Spleen (tissue), 11 donors: Measurements from ENCODE around the gene TEX53. TPM values are rescaled to one million over a fixed set of nuclear protein-coding genes. Genes with fewer than 3 reads are reported as not detected.
A peak's percentile ranks its signal among the peaks of the same experiment; 100 is the strongest.

Experiments used
- DNase-seq: peaks from one replicate; pipeline ENCODE4 v3.0.0-alpha.2; 2020
- H3K27ac ChIP-seq, 8 donors: fragments of 200-600 bp; sonication (generic) in 7 of 8; 1 replicate in 4 of 8; 2 replicates in 4 of 8; pipeline versions ENCODE4 v1.5.0 to v1.8.0; 2016 to 2021; ENCODE audit warnings: inconsistent platforms in 4 of 8, mild to moderate bottlenecking in 4 of 8, moderate library complexity in 1 of 8
- H3K27me3 ChIP-seq, 7 donors: fragments of 200-600 bp; sonication (generic) in 6 of 7; replicated peaks in 1 of 7; 1 replicate in 4 of 7; 2 replicates in 3 of 7; pipeline versions ENCODE4 v1.5.0 to v1.8.0; 2016 to 2021; ENCODE audit warnings: inconsistent platforms in 3 of 7, mild to moderate bottlenecking in 1 of 7
- H3K36me3 ChIP-seq, 6 donors: fragments of 200-600 bp; sonication (generic) in 5 of 6; 1 replicate in 4 of 6; 2 replicates in 2 of 6; pipeline versions ENCODE4 v1.5.0 to v1.8.0; 2016 to 2021; ENCODE audit warnings: inconsistent platforms in 2 of 6
- H3K4me1 ChIP-seq, 6 donors: fragments of 200-600 bp; sonication (generic) in 5 of 6; 1 replicate in 3 of 6; 2 replicates in 3 of 6; pipeline versions ENCODE4 v1.5.0 to v1.8.0; 2016 to 2021; ENCODE audit warnings: inconsistent platforms in 3 of 6
- H3K4me3 ChIP-seq, 8 donors: fragments of 200-600 bp; sonication (generic) in 7 of 8; 1 replicate in 4 of 8; 2 replicates in 4 of 8; pipeline versions ENCODE4 v1.5.0 to v1.8.0; 2016 to 2021; ENCODE audit warnings: inconsistent platforms in 4 of 8, mild to moderate bottlenecking in 4 of 8, moderate library complexity in 2 of 8
- H3K9me3 ChIP-seq, 8 donors: fragments of 200-600 bp; sonication (generic) in 7 of 8; 1 replicate in 4 of 8; 2 replicates in 4 of 8; pipeline versions ENCODE4 v1.5.0 to v1.8.0; 2016 to 2021; ENCODE audit warnings: inconsistent platforms in 4 of 8
- POLR2A ChIP-seq, 3 donors: fragments of 450-650 bp; IDR thresholded peaks; one replicate each; pipeline ENCODE4 v1.5.1; 2017; ENCODE audit warnings: antibody characterized with exemption in 3 of 3, mild to moderate bottlenecking in 1 of 3
- POLR2AphosphoS5 ChIP-seq, 3 donors: sonication (generic); formaldehyde crosslinking; IDR thresholded peaks; one replicate each; pipeline ENCODE4 v1.5.1; 2017; ENCODE audit warnings: antibody characterized with exemption in 3 of 3
- WGBS, 5 donors: extraction: QIAGEN DNeasy Blood & Tissue Kit in 3 of 5; methylation state at CpG; one replicate each; pipeline versions ENCODE4 v1.1.5 to v1.1.7; 2013 to 2018; 5-methylcytosine and 5-hydroxymethylcytosine counted together
- intact Hi-C: fragments of 100-400 bp; cut with DNase I; formaldehyde crosslinking; loops from one replicate; pipeline ENCODE4 v1.15.0; 2023; ENCODE audit warnings: low total_unique reads
- polyA plus RNA-seq, 3 donors: library from polyadenylated mRNA; stranded (reverse); fragments of 200-250 nt; gene quantifications; one replicate each; pipeline ENCODE4 v1.2.1, GENCODE V29; 2013
- total RNA-seq, 7 donors: library from RNA; depleted of rRNA in 3 of 7; stranded (reverse); fragments of >200 nt in 3 of 7; fragmentation: NEBNext Ultra II Directional in 4 of 7; extraction: Animal tissue kit (Norgen Biotek cat#: 25700) in 4 of 7; gene quantifications; one replicate each; pipeline versions ENCODE4 v1.1.0 to v1.2.1, GENCODE V29; 2016 to 2021
- TF ChIP-seq, protein P1 (sequence below), 11 experiments: fragments of 200-600 bp in 7 of 11; fragments of 450-650 bp in 4 of 11; sonication (generic) in 4 of 11; IDR thresholded peaks in 8 of 11; conservative IDR thresholded peaks in 3 of 11; 1 replicate in 7 of 11; 2 replicates in 4 of 11; pipeline versions ENCODE4 v1.4.0 to v1.8.0; 2016 to 2021; ENCODE audit warnings: antibody characterized with exemption in 11 of 11, inconsistent platforms in 4 of 11, mild to moderate bottlenecking in 1 of 11
- donor health status: healthy with polysubstance abuse.
- donor health status: DM: no; HTN: no; CAD: no; lungs with moderate emphysema.
- donor health status: DM: no; HTN: no; CAD: no.
- donor health status: Bipolar disorder and iron deficiency.
- donor health status: healthy.
- donor health status: DM: no; HTN: no; CAD: no.
- donor health status: DM: yes; HTN: yes; CAD: no.

The TEX53 gene
- total and polyA plus RNA-seq, 10 donors: not detected

DNA sequence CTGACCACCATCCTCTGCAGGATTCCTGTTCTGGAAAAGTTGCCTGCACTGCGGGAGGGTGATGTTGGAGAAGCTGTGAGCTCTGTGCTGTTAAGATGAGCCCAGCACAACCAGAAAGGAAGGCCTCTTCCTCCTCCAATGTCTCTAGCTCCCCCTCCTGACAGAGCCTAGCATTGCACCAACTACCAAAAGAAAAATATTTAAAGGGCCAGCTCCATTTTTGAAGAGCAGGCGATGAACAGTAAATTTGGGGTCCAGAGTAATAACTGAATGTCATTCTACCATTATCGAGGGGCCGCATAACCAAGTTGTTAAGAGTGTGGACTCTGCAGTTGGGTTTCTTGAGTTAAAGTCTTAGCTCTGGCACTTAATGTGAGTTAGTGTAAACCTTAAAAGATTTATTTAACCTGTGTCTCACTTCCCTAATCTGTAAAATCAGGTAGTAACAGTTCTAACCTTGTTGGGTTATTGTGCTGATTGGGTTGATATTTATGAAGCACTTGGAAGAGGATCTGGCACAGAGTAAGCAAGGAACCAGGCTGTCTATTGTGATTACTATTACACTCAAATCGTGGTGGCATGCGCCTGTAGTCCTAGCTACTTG lies 3.9 kb downstream of the TEX53 start:
- Histone ChIP-seq H3K27ac (no peak overlapping the region), H3K4me1 (peaks cover 0 to 20% (median 10%) of the 10 kb centered on the region in 6 donors), H3K27me3 (no peaks in the 10 kb centered on the region), H3K9me3 (no peaks in the 10 kb centered on the region), H3K36me3 (peaks cover 0 to 6% (median 0%) of the 10 kb centered on the region in 6 donors), H3K4me3 (no peak overlapping the region)
- DNase-seq: no peak
- 34 to 38% (median 36%) methylated on average over 6 of the region's 6 CpGs for WGBS, 5 donors
- TF ChIP-seq, protein P1, sequence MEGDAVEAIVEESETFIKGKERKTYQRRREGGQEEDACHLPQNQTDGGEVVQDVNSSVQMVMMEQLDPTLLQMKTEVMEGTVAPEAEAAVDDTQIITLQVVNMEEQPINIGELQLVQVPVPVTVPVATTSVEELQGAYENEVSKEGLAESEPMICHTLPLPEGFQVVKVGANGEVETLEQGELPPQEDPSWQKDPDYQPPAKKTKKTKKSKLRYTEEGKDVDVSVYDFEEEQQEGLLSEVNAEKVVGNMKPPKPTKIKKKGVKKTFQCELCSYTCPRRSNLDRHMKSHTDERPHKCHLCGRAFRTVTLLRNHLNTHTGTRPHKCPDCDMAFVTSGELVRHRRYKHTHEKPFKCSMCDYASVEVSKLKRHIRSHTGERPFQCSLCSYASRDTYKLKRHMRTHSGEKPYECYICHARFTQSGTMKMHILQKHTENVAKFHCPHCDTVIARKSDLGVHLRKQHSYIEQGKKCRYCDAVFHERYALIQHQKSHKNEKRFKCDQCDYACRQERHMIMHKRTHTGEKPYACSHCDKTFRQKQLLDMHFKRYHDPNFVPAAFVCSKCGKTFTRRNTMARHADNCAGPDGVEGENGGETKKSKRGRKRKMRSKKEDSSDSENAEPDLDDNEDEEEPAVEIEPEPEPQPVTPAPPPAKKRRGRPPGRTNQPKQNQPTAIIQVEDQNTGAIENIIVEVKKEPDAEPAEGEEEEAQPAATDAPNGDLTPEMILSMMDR (IDR thresholded peaks at IDR 0.05 in 8 of 11, conservative IDR thresholded peaks at IDR 0.05 in 3 of 11): peak; percentile 69 to 93 (median 88)
- TF ChIP-seq POLR2A (IDR thresholded peaks at IDR 0.05) (no peak), POLR2AphosphoS5 (IDR thresholded peaks at IDR 0.05) (peak in 1 of 3 donors; percentile 49)
- intact Hi-C loops: loop anchor here (2.0 to 10.0 kb wide), 3 partner anchors 167 to 249 kb away; no protein-coding TSS in a partner anchor

- WGBS, 5 donors: 89 to 96% (median 93%) methylated on average over 2 of the region's 2 CpGs
- H3K36me3 ChIP-seq: peaks cover 0 to 10% (median 2%) of the 10 kb centered on the region in 6 donors
- H3K27ac ChIP-seq: no peak overlapping the region
- peaks cover 0 to 2% (median 1%) of the 10 kb centered on the region in 8 donors for H3K9me3 ChIP-seq
- H3K27me3 ChIP-seq: no peaks in the 10 kb centered on the region
- peaks cover 0 to 20% (median 10%) of the 10 kb centered on the region in 6 donors for H3K4me1 ChIP-seq
- DNase-seq: no peak
- H3K4me3 ChIP-seq: no peak overlapping the region
- intact Hi-C loops: loop anchor here (2.0 to 10.0 kb wide), 3 partner anchors 166 to 248 kb away; no protein-coding TSS in a partner anchor
- TF ChIP-seq POLR2A (IDR thresholded peaks at IDR 0.05): no peak
- TF ChIP-seq, protein P1 (IDR thresholded peaks at IDR 0.05 in 8 of 11, conservative IDR thresholded peaks at IDR 0.05 in 3 of 11): no peak
- TF ChIP-seq POLR2AphosphoS5 (IDR thresholded peaks at IDR 0.05): no peak
These were observed 4.6 kb downstream of the TEX53 start for GRCh38 chr9:114652776-114653555.

GRCh38 chr9:114643896-114644295 lies 13.7 kb downstream of the TEX53 start:
- H3K4me1 ChIP-seq: peaks cover 0 to 21% (median 6%) of the 10 kb centered on the region in 6 donors
- WGBS, 5 donors: 91 to 96% (median 92%) methylated on average over 5 of the region's 5 CpGs
- intact Hi-C loops: loop anchor here (10.0 kb wide), 1 partner anchor 49 kb away; no protein-coding TSS in a partner anchor

More at GRCh38 chr9:114643896-114644295, 13.7 kb downstream of the TEX53 start:
- Histone ChIP-seq H3K36me3 (peaks cover 0 to 92% (median 58%) of the 10 kb centered on the region in 6 donors), H3K4me3 (no peak overlapping the region), H3K27me3 (no peaks in the 10 kb centered on the region), H3K9me3 (peaks cover 0 to 11% (median 9%) of the 10 kb centered on the region in 8 donors), H3K27ac (no peak overlapping the region)
- DNase-seq: no peak
- no peak for TF ChIP-seq POLR2A (IDR thresholded peaks at IDR 0.05)
- no peak for TF ChIP-seq POLR2AphosphoS5 (IDR thresholded peaks at IDR 0.05)
- TF ChIP-seq, protein P1 (IDR thresholded peaks at IDR 0.05 in 8 of 11, conservative IDR thresholded peaks at IDR 0.05 in 3 of 11): no peak
